ENCODE data around the gene GALNT18. TPM values are rescaled to one million over a fixed set of nuclear protein-coding genes. Genes with fewer than 3 reads are reported as not detected.
"Not testable (repeated sequence)": the region's sequence is repeated elsewhere in the genome, so short reads cannot be mapped to it uniquely, and the experiment has no call there.

Gene GALNT18
- total and polyA plus RNA-seq, 2 of the 4 experiments (the other 2 are of a cell fraction), result 9.5 to 11.3 TPM

DNA sequence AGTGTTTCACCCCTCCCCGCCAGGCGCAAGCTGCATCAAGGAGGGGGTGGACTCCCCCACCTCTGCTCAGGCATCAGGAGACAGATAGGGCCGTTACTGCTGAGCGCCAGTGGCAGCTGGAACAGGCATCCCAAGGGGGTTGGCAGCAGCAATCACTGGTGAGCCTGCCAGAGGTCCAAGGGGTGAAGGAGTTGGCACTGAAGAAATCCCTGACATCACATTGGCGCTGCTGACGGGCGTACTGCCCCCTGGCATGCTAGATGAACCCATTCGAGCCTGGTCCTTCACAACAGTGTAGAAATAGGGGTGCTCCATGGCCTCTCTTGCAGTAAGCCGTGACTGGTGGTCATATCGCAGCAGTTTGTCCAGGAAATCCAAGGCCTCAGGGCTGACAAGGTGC is 270.0 kb downstream of the GALNT18 start:
- H4K20me1 ChIP-seq (ENCODE audit: insufficient read depth, low read length); BruUV-seq (replicated peaks); H3K27ac ChIP-seq (ENCODE audit: insufficient read depth, low read length); H3K9me3 ChIP-seq (ENCODE audit: control insufficient read depth, insufficient read depth, low read length); H3K9ac ChIP-seq (ENCODE audit: low read depth, low read length); H2BK20ac ChIP-seq (ENCODE audit: low read depth, low read length); ATAC-seq (ENCODE audit: low read depth); dilution Hi-C loops (cut with HindIII; ENCODE audit: low sequenced_read_pairs, unreplicated experiment); H3K4ac ChIP-seq (ENCODE audit: low read depth, low read length); H3K79me1 ChIP-seq (ENCODE audit: low read depth in 1 of 2, low read length in 2 of 2); H3K23ac ChIP-seq (ENCODE audit: low read depth, low read length); DNase-seq; H4K8ac ChIP-seq (ENCODE audit: low read depth in 2 of 2, low read length in 2 of 2); H3K9me1 ChIP-seq (ENCODE audit: insufficient read depth, low read length); H3K4me2 ChIP-seq (ENCODE audit: low read depth, low read length); H2AFZ ChIP-seq (replicated peaks; ENCODE audit: low read length, poor library complexity); H2AK9ac ChIP-seq (replicated peaks; ENCODE audit: low read depth, low read length, poor library complexity); H3K4me3 ChIP-seq (ENCODE audit: insufficient read depth, low read depth, low read length); CTCF ChIA-PET; H2BK120ac ChIP-seq (ENCODE audit: low read depth, low read length); H4K5ac ChIP-seq (ENCODE audit: low read depth, low read length); H3K14ac ChIP-seq (replicated peaks; ENCODE audit: low read depth, low read length); intact Hi-C loops (cut with micrococcal nuclease); in situ Hi-C loops (cut with MboI; ENCODE audit: low sequenced_read_pairs); H3K36me3 ChIP-seq (ENCODE audit: control insufficient read depth, insufficient read depth, low read length); H4K91ac ChIP-seq (ENCODE audit: insufficient read depth, low read depth, low read length); H2BK15ac ChIP-seq (ENCODE audit: low read depth, low read length); H3K18ac ChIP-seq (ENCODE audit: low read depth, low read length); POLR2A ChIA-PET (ENCODE audit: unreplicated experiment); H2AK5ac ChIP-seq (ENCODE audit: low read depth, low read length); H2BK5ac ChIP-seq (ENCODE audit: low read depth, low read length, poor library complexity, severe bottlenecking); H3K56ac ChIP-seq (ENCODE audit: extremely low read depth, insufficient read depth, low read length): not testable (repeated sequence)
- Histone ChIP-seq H3K27me3 (ENCODE audit: control insufficient read depth, insufficient read depth, low read length) (peaks cover 28% of the 10 kb centered on the region), H3K4me1 (ENCODE audit: control insufficient read depth, insufficient read depth, low read length) (peaks cover 14% of the 10 kb centered on the region)
- WGBS, 2 experiments (ENCODE audit: extremely low coverage in 2 of 2, insufficient read length in 1 of 2), result no CpG with 5 or more reads among the region's 10 CpGs

Data from IMR-90 (cell line).